Measurements from ENCODE around the gene ARHGAP33. TPM values are rescaled to one million over a fixed set of nuclear protein-coding genes. Genes with fewer than 3 reads are reported as not detected.
A peak's percentile ranks its signal among the peaks of the same experiment; 100 is the strongest.

Gene ARHGAP33
- total RNA-seq, 1 experiment from 2014 or later, result 43.9 TPM

DNA sequence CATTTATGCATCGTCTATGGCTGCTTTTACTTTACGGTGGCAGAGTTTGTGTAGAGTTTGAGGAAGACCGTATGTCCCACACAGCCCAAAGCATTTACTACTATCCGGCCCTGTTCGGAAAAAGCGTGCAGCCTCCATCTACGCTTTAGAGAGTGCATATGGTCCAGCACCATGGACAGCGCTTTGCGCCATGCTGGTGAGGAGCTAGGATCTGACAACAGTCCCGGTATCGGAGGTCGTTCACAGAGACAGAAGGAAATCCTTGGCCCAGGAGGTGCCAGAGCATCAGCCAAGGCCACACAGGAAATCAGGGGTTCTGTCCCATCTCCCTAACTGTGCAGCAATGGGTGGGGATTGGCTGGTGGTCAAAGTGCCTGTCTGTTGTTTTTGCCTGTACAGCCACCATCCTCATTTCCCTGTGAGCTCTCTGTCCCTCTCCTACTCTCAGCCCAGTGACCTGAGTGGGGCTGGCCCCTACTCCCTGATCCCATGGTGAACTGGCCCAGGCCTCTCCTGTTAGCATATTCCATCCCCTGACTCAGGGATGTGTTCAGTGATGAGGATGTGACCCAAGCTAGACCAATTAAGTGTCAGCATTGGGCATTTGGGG, 53.4 kb downstream of the ARHGAP33 start (continued):
- TF ChIP-seq, protein P1, sequence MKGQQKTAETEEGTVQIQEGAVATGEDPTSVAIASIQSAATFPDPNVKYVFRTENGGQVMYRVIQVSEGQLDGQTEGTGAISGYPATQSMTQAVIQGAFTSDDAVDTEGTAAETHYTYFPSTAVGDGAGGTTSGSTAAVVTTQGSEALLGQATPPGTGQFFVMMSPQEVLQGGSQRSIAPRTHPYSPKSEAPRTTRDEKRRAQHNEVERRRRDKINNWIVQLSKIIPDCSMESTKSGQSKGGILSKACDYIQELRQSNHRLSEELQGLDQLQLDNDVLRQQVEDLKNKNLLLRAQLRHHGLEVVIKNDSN (CRISPR knock-in tag; IDR thresholded peaks at IDR 0.05), result peak; percentile 80; the same call in 1 of the 2 replicates
- TF ChIP-seq, protein P2, sequence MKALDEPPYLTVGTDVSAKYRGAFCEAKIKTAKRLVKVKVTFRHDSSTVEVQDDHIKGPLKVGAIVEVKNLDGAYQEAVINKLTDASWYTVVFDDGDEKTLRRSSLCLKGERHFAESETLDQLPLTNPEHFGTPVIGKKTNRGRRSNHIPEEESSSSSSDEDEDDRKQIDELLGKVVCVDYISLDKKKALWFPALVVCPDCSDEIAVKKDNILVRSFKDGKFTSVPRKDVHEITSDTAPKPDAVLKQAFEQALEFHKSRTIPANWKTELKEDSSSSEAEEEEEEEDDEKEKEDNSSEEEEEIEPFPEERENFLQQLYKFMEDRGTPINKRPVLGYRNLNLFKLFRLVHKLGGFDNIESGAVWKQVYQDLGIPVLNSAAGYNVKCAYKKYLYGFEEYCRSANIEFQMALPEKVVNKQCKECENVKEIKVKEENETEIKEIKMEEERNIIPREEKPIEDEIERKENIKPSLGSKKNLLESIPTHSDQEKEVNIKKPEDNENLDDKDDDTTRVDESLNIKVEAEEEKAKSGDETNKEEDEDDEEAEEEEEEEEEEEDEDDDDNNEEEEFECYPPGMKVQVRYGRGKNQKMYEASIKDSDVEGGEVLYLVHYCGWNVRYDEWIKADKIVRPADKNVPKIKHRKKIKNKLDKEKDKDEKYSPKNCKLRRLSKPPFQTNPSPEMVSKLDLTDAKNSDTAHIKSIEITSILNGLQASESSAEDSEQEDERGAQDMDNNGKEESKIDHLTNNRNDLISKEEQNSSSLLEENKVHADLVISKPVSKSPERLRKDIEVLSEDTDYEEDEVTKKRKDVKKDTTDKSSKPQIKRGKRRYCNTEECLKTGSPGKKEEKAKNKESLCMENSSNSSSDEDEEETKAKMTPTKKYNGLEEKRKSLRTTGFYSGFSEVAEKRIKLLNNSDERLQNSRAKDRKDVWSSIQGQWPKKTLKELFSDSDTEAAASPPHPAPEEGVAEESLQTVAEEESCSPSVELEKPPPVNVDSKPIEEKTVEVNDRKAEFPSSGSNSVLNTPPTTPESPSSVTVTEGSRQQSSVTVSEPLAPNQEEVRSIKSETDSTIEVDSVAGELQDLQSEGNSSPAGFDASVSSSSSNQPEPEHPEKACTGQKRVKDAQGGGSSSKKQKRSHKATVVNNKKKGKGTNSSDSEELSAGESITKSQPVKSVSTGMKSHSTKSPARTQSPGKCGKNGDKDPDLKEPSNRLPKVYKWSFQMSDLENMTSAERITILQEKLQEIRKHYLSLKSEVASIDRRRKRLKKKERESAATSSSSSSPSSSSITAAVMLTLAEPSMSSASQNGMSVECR (CRISPR knock-in tag; IDR thresholded peaks at IDR 0.05; ENCODE audit: borderline replicate concordance), result peak; percentile 98
- TF ChIP-seq MAX (CRISPR knock-in tag; IDR thresholded peaks at IDR 0.05), result peak; percentile 85
- TF ChIP-seq IRF1 (CRISPR knock-in tag; IDR thresholded peaks at IDR 0.05), result peak; percentile 89
- peak; percentile 93 for TF ChIP-seq NFE2L1 (CRISPR knock-in tag; IDR thresholded peaks at IDR 0.05)
- peak; percentile 50; the same call in 1 of the 2 replicates for TF ChIP-seq MYBL2 (CRISPR knock-in tag; IDR thresholded peaks at IDR 0.05)
- 0 out of 2 replicates have a peak, but pooled peaks have one; percentile 43 for TF ChIP-seq GABPB1 (CRISPR knock-in tag; IDR thresholded peaks at IDR 0.05)
- TF ChIP-seq FOXK1 (CRISPR knock-in tag; IDR thresholded peaks at IDR 0.05), result peak; percentile 92
- TF ChIP-seq CBFB (CRISPR knock-in tag; IDR thresholded peaks at IDR 0.05; ENCODE audit: low read depth), result 0 out of 2 replicates have a peak, but pooled peaks have one; percentile 83
- TF ChIP-seq FOXP1 (CRISPR knock-in tag; IDR thresholded peaks at IDR 0.05; ENCODE audit: borderline replicate concordance), result peak; percentile 85
- TF ChIP-seq TEAD1 (CRISPR knock-in tag; IDR thresholded peaks at IDR 0.05), result peak; percentile 97
- no peak for TF ChIP-seq E2F5 (CRISPR knock-in tag; IDR thresholded peaks at IDR 0.05)
- no peak for TF ChIP-seq HMGA2 (CRISPR knock-in tag; IDR thresholded peaks at IDR 0.05)
- TF ChIP-seq MXD4 (CRISPR knock-in tag; IDR thresholded peaks at IDR 0.05; ENCODE audit: borderline replicate concordance), result no peak
- no peak for TF ChIP-seq ATF1 (CRISPR knock-in tag; IDR thresholded peaks at IDR 0.05)
- TF ChIP-seq, protein P3, sequence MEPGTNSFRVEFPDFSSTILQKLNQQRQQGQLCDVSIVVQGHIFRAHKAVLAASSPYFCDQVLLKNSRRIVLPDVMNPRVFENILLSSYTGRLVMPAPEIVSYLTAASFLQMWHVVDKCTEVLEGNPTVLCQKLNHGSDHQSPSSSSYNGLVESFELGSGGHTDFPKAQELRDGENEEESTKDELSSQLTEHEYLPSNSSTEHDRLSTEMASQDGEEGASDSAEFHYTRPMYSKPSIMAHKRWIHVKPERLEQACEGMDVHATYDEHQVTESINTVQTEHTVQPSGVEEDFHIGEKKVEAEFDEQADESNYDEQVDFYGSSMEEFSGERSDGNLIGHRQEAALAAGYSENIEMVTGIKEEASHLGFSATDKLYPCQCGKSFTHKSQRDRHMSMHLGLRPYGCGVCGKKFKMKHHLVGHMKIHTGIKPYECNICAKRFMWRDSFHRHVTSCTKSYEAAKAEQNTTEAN (CRISPR knock-in tag; IDR thresholded peaks at IDR 0.05), result peak; percentile 83; the same call in 1 of the 2 replicates
- no peak for TF ChIP-seq RELA (CRISPR knock-in tag; IDR thresholded peaks at IDR 0.05; ENCODE audit: borderline replicate concordance)
- TF ChIP-seq ATF2 (CRISPR knock-in tag; IDR thresholded peaks at IDR 0.05; ENCODE audit: borderline replicate concordance, low read depth), result 0 out of 2 replicates have a peak, but pooled peaks have one; percentile 61
- TF ChIP-seq ZNF121 (CRISPR knock-in tag; IDR thresholded peaks at IDR 0.05), result peak; percentile 87
- TF ChIP-seq ZNF263 (CRISPR knock-in tag; IDR thresholded peaks at IDR 0.05; ENCODE audit: low read depth), result peak; percentile 46; the same call in 1 of the 2 replicates
- TF ChIP-seq ZNF219 (CRISPR knock-in tag; IDR thresholded peaks at IDR 0.05; ENCODE audit: borderline replicate concordance), result peak; percentile 92
- no peak for TF ChIP-seq IRF2 (CRISPR knock-in tag; IDR thresholded peaks at IDR 0.05; ENCODE audit: borderline replicate concordance, low read depth)
- TF ChIP-seq TEAD4 (CRISPR knock-in tag; IDR thresholded peaks at IDR 0.05), result peak; percentile 95
- peak; percentile 89; the same call in 1 of the 2 replicates for TF ChIP-seq ZBTB21 (CRISPR knock-in tag; IDR thresholded peaks at IDR 0.05; ENCODE audit: borderline replicate concordance)
- peak; percentile 51 for TF ChIP-seq NFYB (CRISPR knock-in tag; conservative IDR thresholded peaks at IDR 0.05; ENCODE audit: low read depth)
- TF ChIP-seq TCF7 (CRISPR knock-in tag; IDR thresholded peaks at IDR 0.05; ENCODE audit: low read depth), result peak; percentile 47; the same call in 1 of the 2 replicates
- 0 out of 2 replicates have a peak, but pooled peaks have one; percentile 49 for TF ChIP-seq E2F4 (CRISPR knock-in tag; IDR thresholded peaks at IDR 0.05; ENCODE audit: borderline replicate concordance, low read depth)

All from WTC11 (cell line).